Uterine smooth muscle cell (primary cell): ENCODE results near the gene PAM16. TPM values are rescaled to one million over a fixed set of nuclear protein-coding genes. Genes with fewer than 3 reads are reported as not detected.

Source experiments
- total RNA-seq: library from RNA; depleted of rRNA; stranded (reverse); fragments of >200 nt; gene quantifications from 2 replicates; pipeline ENCODE4 v1.2.3, GENCODE V29; 2014

The PAM16 gene
- total RNA-seq = 29.5 and 34.3 TPM in 2 replicates

DNA sequence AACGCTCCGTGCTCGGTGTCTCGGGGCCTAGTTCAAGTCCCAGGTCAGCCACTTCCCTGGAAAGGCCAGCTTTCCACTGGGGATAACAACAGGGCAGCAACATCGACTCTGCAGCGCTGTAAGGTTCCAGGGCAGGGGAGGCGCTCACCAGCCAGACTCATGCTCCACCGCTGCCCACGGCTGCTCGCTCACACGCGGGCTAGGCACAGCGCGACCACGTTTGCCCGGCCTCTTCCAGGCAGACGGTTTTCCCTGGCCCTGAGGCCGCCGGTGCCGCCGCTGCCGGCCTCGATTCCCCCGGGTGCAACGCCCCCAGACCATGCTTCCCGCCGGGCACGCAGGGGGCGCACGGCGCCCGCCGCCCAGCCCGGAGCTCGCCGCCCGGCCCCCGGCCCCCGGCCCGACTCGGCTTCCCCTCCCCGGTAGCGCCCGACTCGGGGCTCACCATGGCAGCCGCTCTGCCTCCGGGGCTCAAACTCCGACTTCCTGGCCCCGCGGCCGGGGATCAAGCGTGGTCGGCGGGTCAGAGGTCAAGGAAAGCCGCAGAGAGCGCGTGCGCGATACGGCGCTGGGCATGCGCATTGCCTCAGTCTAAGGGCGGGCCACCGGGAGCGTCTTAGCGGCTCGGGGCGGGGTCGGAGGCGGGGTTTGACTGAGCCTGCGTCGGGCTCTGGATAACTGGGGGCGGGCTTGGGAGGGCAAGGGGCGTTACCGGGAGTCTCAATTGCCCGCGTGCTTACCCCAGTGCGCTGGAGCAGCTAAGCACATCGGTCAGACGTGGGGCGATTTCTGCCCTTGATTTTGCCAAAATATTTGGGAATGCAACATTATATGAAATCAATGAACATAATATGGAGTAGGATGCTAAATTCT lies at the start of gene PAM16:
Gene PAM16 (minus strand): TSS at position 535 of the 873 bp plus-strand sequence. CDS start 87 bp downstream, at position 448.

DNA sequence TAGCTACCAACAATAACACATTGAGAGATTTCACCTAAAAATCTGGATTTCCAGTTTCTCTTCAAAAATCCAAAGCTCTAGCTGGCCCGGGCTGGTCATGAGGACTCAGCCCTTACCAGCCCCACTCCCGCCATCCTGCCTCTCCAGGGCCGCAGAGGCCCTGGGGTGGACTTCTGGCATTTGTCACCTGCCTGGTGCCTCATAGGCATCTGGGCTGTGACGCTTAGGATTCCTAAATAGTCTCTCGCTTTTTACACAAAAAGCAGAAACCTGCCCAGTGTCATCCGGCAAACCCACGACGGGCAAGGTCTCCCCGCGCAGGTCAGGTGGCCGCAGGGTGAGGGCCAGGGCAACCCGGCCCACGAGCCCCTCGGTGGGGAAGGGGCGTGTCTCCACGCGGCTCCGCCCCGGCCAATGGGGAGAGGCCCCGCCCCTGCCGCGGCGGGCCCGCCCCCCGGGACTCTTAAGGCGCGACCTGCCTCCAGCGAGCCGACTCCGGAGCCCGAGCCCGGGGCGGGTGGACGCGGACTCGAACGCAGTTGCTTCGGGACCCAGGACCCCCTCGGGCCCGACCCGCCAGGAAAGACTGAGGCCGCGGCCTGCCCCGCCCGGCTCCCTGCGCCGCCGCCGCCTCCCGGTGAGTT lies 20.4 kb upstream of the PAM16 start, which contains the start of gene VASN:
Gene VASN (plus strand): TSS at position 492 of the 644 bp plus-strand sequence. CDS start 9,030 bp downstream, outside the sequence.

DNA sequence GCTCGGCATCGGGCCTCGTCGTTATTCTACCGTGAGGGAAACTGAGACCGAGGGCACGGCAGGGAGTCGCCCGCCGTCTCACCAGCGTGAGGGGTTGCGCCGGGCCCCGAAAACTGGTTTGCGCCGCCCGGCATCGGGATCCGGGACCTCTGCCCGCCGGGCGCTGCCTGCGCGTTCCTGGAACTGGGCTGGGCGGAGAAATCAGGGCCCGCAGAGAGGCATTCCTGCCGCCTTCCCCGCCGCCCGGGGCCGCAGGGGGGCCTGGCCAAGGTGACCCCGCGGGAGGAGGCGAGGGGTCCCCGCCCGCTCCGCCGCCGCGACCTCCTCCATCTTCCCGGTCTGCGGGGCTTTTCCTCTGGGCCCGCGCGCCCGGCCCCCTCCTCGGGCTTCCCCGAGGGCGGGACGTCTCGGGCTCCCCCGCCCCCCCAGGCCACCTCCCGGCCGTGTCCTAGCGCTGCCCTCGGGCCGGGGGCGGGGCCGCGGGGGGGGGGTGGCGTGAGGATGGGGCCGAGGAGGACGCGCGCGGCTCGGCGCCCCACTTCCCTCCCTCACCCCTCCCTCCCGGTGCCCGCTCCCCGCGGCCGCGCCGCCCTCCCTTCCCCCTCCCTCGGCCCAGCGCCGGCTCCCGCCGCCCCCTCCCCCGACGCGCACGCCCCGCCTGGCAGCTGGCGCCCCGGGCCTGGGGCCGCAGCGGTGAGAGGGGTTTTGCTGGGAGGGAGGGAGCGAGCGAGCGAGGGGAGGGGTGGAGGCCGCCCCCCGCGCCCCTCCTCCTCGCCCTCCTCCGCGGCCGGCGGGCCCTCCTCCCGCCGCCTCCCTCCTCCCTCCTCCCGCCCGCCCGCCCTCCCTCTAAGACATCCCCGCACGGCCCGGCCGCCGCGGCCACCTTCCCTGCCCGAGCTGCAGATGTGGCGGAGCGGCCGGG lies 35.7 kb downstream of the PAM16 start, which contains the start of gene GLIS2:
Gene GLIS2 (plus strand): TSS at position 882 of the 922 bp plus-strand sequence. CDS start 16,214 bp downstream, outside the sequence.

Other genes starting within 250 kb of the PAM16 start
- 17.2 and 22.2 TPM in 2 replicates for gene ADCY9, start 234.9 kb downstream of the PAM16 start, total RNA-seq
- under 0.01 and 0.11 TPM in 2 replicates for gene SRL, start 109.2 kb downstream of the PAM16 start, total RNA-seq
- 8.7 and 11.3 TPM in 2 replicates for gene TFAP4, start 78.3 kb downstream of the PAM16 start, total RNA-seq
- gene GLIS2, start 35.3 kb downstream of the PAM16 start, total RNA-seq = 2.2 and 3.6 TPM in 2 replicates
- gene VASN, start 20.5 kb upstream of the PAM16 start, total RNA-seq = 94.3 and 150 TPM in 2 replicates
- 20.1 and 25.6 TPM in 2 replicates for gene CORO7, start 65.3 kb upstream of the PAM16 start, total RNA-seq
- gene DNAJA3, start 74.5 kb upstream of the PAM16 start, total RNA-seq = 70.9 and 73.8 TPM in 2 replicates
- 71.4 and 74.0 TPM in 2 replicates for gene NMRAL1, start 123.3 kb upstream of the PAM16 start, total RNA-seq
- gene HMOX2, start 125.1 kb upstream of the PAM16 start, total RNA-seq = 40.7 and 58.1 TPM in 2 replicates
- gene CDIP1, start 187.5 kb upstream of the PAM16 start, total RNA-seq = 5.0 and 7.2 TPM in 2 replicates
- not detected in 2 replicates for gene C16orf96, start 205.0 kb upstream of the PAM16 start, total RNA-seq